SK-N-SH treated with all-trans-retinoic acid at 6 μM for 48 hours (cell line): ENCODE measurements around the gene E2F6.

Experiments used
- ATAC-seq: fragments of 200-7000 bp; cut with Tn5 transposase; 3 replicates; pipeline ENCODE4 v1.9.1; 2020; ENCODE audit warnings: mild to moderate bottlenecking, moderate library complexity
- ARNTL ChIP-seq: fragments of 450-650 bp; formaldehyde crosslinking; IDR thresholded peaks from 2 replicates; pipeline ENCODE4 v1.5.0; 2020; ENCODE audit warnings: low read depth, mild to moderate bottlenecking, moderate library complexity, borderline replicate concordance
- BACH2 ChIP-seq: fragments of 250-450 bp; sonication (Bioruptor Pico); IDR thresholded peaks from 2 replicates; pipeline ENCODE4 v1.9.0; 2021; ENCODE audit warnings: mild to moderate bottlenecking, borderline replicate concordance
- CSDC2 ChIP-seq: fragments of 250-450 bp; sonication (Bioruptor Pico); IDR thresholded peaks from 2 replicates; pipeline ENCODE4 v1.5.0; 2020; ENCODE audit warnings: mild to moderate bottlenecking, moderate library complexity
- ESRRG ChIP-seq: fragments of 250-450 bp; sonication (Bioruptor Pico); IDR thresholded peaks from 2 replicates; pipeline ENCODE4 v1.6.1; 2021; ENCODE audit warnings: mild to moderate bottlenecking
- GLIS3 ChIP-seq: fragments of 250-450 bp; sonication (Bioruptor Pico); IDR thresholded peaks from 2 replicates; pipeline ENCODE4 v1.5.0; 2020; ENCODE audit warnings: mild to moderate bottlenecking, moderate library complexity
- ISL1 ChIP-seq: fragments of 250-450 bp; sonication (Bioruptor Pico); IDR thresholded peaks from 2 replicates; pipeline ENCODE4 v2.1.2; 2022; ENCODE audit warnings: mild to moderate bottlenecking, moderate library complexity
- OSR1 ChIP-seq: fragments of 250-450 bp; sonication (Bioruptor Pico); IDR thresholded peaks from 2 replicates; pipeline ENCODE4 v1.8.0; 2022; ENCODE audit warnings: moderate library complexity, mild to moderate bottlenecking, inconsistent platforms
- PPARA ChIP-seq: fragments of 250-450 bp; sonication (Bioruptor Pico); IDR thresholded peaks from 2 replicates; pipeline ENCODE4 v1.5.0; 2020; ENCODE audit warnings: mild to moderate bottlenecking, borderline replicate concordance
- SNAI2 ChIP-seq: fragments of 250-450 bp; sonication (Bioruptor Pico); IDR thresholded peaks from 2 replicates; pipeline ENCODE4 v1.5.0; 2020; ENCODE audit warnings: mild to moderate bottlenecking, moderate library complexity
- TOX ChIP-seq: fragments of 250-450 bp; sonication (Bioruptor Pico); IDR thresholded peaks from 2 replicates; pipeline ENCODE4 v1.8.0; 2021; ENCODE audit warnings: mild to moderate bottlenecking, moderate library complexity, borderline replicate concordance
- ZFP3 ChIP-seq: fragments of 250-450 bp; sonication (Bioruptor Pico); IDR thresholded peaks from 2 replicates; pipeline ENCODE4 v1.5.0; 2020; ENCODE audit warnings: mild to moderate bottlenecking, moderate library complexity
- ZFP30 ChIP-seq: fragments of 450-650 bp; formaldehyde crosslinking; IDR thresholded peaks from 2 replicates; pipeline ENCODE4 v1.5.0; 2022; ENCODE audit warnings: mild to moderate bottlenecking, moderate library complexity
- ZNF565 ChIP-seq: fragments of 450-650 bp; formaldehyde crosslinking; conservative IDR thresholded peaks from 2 replicates; pipeline ENCODE4 v1.5.0; 2020; ENCODE audit warnings: low read depth, mild to moderate bottlenecking, moderate library complexity
- ZNF70 ChIP-seq: fragments of 450-650 bp; formaldehyde crosslinking; IDR thresholded peaks from 2 replicates; pipeline ENCODE4 v1.5.0; 2020; ENCODE audit warnings: mild to moderate bottlenecking, moderate library complexity
- ZNF8 ChIP-seq: fragments of 450-650 bp; formaldehyde crosslinking; IDR thresholded peaks from 2 replicates; pipeline ENCODE4 v1.5.0; 2020; ENCODE audit warnings: mild to moderate bottlenecking, moderate library complexity
- TF ChIP-seq, protein P1 (sequence below): fragments of 250-450 bp; sonication (Bioruptor Pico); IDR thresholded peaks from 2 replicates; pipeline ENCODE4 v1.8.0; 2021; ENCODE audit warnings: low read depth, mild to moderate bottlenecking, moderate library complexity, borderline replicate concordance
- TF ChIP-seq, protein P2 (sequence below): fragments of 250-450 bp; sonication (Bioruptor Pico); IDR thresholded peaks from 2 replicates; pipeline ENCODE4 v1.5.0; 2020; ENCODE audit warnings: mild to moderate bottlenecking, moderate library complexity
- TF ChIP-seq, protein P3 (sequence below): fragments of 250-450 bp; sonication (Bioruptor Pico); IDR thresholded peaks from 2 replicates; pipeline ENCODE4 v1.5.1; 2021; ENCODE audit warnings: mild to moderate bottlenecking, moderate library complexity

Gene E2F6, protein sequence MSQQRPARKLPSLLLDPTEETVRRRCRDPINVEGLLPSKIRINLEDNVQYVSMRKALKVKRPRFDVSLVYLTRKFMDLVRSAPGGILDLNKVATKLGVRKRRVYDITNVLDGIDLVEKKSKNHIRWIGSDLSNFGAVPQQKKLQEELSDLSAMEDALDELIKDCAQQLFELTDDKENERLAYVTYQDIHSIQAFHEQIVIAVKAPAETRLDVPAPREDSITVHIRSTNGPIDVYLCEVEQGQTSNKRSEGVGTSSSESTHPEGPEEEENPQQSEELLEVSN

DNA sequence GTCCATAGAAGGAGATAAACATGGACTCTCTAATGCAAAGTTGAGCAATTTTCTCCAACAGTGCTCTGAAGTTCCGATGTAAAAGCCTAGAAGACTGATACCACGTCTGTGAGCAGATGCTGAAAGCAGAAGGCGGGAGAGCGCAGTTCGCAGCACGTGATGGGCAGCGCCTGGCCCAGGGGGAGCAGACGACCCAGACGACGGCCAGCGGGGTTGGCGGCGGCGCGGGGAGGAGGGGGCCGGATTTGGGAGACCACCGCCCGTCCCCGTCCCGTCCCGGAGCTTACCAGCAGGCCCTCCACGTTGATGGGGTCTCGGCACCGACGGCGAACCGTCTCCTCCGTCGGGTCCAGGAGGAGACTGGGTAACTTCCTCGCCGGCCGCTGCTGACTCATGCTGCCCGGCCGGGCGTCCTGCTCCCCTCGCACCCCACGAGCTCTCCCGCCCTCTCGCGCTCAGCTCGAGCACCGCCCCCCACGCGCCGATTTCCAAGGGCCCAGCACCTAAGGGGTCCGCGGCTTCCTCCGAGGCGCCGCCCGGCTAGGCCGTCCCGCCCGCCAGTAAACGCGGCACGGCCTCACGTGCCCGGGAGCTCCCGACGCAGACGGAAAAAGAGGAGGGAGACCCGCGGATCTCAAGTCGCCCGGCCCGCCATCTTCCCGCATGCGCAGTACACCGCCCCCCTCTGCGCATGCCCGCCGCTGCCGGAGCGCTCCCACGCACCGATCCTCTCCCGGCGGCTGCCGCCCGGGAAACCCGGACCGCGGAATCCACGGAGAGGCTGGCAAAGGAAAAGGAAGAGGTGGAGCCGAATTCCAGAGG, at the start of gene E2F6:
TSS of gene E2F6 (minus strand) at position 677 of the 822 bp plus-strand sequence. CDS start at position 395, 282 bp downstream.
- ATAC-seq, result peak; percentile 87
- TF ChIP-seq TOX (CRISPR knock-in tag) (no peak), BACH2 (CRISPR knock-in tag) (0 out of 2 replicates have a peak, but pooled peaks have one; percentile 61), PPARA (peak; percentile 62; the same call in 1 of the 2 replicates), ZFP30 (CRISPR knock-in tag) (no peak), GLIS3 (CRISPR knock-in tag) (peak; percentile 19; the same call in 1 of the 2 replicates), ZNF70 (peak; percentile 67), CSDC2 (peak; percentile 45; the same call in 1 of the 2 replicates), SNAI2 (CRISPR knock-in tag) (0 out of 2 replicates have a peak, but pooled peaks have one; percentile 75), ZNF8 (CRISPR knock-in tag) (no peak), ZFP3 (CRISPR knock-in tag) (peak; percentile 30; the same call in 1 of the 2 replicates), ZNF565 (peak; percentile 26; the same call in 1 of the 2 replicates), ESRRG (CRISPR knock-in tag) (no peak)
- TF ChIP-seq, protein P1, sequence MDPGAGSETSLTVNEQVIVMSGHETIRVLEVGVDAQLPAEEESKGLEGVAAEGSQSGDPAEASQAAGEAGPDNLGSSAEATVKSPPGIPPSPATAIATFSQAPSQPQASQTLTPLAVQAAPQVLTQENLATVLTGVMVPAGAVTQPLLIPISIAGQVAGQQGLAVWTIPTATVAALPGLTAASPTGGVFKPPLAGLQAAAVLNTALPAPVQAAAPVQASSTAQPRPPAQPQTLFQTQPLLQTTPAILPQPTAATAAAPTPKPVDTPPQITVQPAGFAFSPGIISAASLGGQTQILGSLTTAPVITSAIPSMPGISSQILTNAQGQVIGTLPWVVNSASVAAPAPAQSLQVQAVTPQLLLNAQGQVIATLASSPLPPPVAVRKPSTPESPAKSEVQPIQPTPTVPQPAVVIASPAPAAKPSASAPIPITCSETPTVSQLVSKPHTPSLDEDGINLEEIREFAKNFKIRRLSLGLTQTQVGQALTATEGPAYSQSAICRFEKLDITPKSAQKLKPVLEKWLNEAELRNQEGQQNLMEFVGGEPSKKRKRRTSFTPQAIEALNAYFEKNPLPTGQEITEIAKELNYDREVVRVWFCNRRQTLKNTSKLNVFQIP (CRISPR knock-in tag), result no peak
- TF ChIP-seq, protein P2, sequence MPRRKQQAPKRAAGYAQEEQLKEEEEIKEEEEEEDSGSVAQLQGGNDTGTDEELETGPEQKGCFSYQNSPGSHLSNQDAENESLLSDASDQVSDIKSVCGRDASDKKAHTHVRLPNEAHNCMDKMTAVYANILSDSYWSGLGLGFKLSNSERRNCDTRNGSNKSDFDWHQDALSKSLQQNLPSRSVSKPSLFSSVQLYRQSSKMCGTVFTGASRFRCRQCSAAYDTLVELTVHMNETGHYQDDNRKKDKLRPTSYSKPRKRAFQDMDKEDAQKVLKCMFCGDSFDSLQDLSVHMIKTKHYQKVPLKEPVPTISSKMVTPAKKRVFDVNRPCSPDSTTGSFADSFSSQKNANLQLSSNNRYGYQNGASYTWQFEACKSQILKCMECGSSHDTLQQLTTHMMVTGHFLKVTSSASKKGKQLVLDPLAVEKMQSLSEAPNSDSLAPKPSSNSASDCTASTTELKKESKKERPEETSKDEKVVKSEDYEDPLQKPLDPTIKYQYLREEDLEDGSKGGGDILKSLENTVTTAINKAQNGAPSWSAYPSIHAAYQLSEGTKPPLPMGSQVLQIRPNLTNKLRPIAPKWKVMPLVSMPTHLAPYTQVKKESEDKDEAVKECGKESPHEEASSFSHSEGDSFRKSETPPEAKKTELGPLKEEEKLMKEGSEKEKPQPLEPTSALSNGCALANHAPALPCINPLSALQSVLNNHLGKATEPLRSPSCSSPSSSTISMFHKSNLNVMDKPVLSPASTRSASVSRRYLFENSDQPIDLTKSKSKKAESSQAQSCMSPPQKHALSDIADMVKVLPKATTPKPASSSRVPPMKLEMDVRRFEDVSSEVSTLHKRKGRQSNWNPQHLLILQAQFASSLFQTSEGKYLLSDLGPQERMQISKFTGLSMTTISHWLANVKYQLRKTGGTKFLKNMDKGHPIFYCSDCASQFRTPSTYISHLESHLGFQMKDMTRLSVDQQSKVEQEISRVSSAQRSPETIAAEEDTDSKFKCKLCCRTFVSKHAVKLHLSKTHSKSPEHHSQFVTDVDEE (CRISPR knock-in tag), result peak; percentile 74
- TF ChIP-seq, protein P3, sequence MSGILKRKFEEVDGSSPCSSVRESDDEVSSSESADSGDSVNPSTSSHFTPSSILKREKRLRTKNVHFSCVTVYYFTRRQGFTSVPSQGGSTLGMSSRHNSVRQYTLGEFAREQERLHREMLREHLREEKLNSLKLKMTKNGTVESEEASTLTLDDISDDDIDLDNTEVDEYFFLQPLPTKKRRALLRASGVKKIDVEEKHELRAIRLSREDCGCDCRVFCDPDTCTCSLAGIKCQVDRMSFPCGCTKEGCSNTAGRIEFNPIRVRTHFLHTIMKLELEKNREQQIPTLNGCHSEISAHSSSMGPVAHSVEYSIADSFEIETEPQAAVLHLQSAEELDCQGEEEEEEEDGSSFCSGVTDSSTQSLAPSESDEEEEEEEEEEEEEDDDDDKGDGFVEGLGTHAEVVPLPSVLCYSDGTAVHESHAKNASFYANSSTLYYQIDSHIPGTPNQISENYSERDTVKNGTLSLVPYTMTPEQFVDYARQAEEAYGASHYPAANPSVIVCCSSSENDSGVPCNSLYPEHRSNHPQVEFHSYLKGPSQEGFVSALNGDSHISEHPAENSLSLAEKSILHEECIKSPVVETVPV (CRISPR knock-in tag), result no peak

DNA sequence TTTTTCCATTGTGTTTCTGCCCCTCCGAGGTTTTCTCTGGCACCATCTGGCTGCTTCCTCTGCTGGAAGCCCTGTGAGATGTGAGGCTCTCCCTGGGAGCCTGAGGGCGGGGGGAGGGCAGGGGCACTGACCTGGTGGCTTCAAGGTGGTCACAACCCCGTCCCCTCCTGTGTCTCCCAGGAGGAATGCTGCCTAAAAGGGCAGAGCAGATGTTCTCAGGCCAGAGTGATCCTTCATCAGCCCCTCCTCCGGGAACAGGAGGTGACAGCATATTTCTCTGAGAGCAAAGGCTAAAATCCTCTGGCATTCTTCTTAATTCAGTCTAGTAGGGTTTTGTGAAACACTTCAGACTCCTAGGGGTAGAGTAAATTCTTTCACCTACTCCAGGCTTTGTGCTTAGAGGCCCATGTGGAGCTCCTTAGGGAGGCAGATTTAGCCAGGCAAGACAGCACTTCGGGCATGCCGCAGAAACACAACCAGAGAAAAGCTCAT, 49.6 kb upstream of the E2F6 start:
- TF ChIP-seq ESRRG (CRISPR knock-in tag) (no peak), ZNF565 (no peak), ZNF8 (CRISPR knock-in tag) (no peak), PPARA (no peak), ISL1 (CRISPR knock-in tag) (no peak), OSR1 (CRISPR knock-in tag) (no peak), TOX (CRISPR knock-in tag) (no peak)
- TF ChIP-seq, protein P3 (CRISPR knock-in tag), result no peak
- ATAC-seq, result no peak

DNA sequence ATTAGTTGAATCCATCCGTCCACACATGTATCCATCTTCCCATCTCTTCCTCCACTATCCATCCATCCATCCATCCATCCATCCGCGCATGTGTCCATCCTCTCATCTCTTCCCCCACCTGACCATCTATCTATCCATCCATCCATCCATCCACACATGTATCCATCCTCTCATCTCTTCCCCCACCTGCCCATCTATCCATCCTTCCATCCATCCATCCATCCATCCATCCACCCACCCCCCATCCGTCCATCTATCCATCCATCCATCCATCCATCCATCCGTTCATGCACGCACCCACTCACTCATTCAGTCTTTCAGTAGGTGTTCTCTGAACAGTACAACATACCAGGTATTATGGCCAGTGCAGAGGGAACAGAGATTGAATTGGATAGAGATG, 48.9 kb upstream of the E2F6 start:
- no peak for ATAC-seq
- TF ChIP-seq ZFP3 (CRISPR knock-in tag) (no peak), BACH2 (CRISPR knock-in tag) (no peak), OSR1 (CRISPR knock-in tag) (no peak), ARNTL (no peak), ISL1 (CRISPR knock-in tag) (no peak)
